Astrocyte of the hippocampus (primary cell): ENCODE measurements around the gene RGL3.
A peak's percentile ranks its signal among the peaks of the same experiment; 100 is the strongest.
"Not testable (repeated sequence)": the region's sequence is repeated elsewhere in the genome, so short reads cannot be mapped to it uniquely, and the experiment has no call there.

Source experiments
- DNase-seq: peaks from one replicate; pipeline ENCODE4 v3.0.0; 2011; ENCODE audit warnings: low read depth, low spot score

RGL3 gene, protein sequence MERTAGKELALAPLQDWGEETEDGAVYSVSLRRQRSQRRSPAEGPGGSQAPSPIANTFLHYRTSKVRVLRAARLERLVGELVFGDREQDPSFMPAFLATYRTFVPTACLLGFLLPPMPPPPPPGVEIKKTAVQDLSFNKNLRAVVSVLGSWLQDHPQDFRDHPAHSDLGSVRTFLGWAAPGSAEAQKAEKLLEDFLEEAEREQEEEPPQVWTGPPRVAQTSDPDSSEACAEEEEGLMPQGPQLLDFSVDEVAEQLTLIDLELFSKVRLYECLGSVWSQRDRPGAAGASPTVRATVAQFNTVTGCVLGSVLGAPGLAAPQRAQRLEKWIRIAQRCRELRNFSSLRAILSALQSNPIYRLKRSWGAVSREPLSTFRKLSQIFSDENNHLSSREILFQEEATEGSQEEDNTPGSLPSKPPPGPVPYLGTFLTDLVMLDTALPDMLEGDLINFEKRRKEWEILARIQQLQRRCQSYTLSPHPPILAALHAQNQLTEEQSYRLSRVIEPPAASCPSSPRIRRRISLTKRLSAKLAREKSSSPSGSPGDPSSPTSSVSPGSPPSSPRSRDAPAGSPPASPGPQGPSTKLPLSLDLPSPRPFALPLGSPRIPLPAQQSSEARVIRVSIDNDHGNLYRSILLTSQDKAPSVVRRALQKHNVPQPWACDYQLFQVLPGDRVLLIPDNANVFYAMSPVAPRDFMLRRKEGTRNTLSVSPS

GRCh38 chr19:11418549-11419506 is at the start of gene RGL3:
Gene RGL3, minus strand, starts transcription at chr19:11419314. Its CDS starts 36 bp downstream, at chr19:11419278.
- peak; percentile 12 for DNase-seq

DNA sequence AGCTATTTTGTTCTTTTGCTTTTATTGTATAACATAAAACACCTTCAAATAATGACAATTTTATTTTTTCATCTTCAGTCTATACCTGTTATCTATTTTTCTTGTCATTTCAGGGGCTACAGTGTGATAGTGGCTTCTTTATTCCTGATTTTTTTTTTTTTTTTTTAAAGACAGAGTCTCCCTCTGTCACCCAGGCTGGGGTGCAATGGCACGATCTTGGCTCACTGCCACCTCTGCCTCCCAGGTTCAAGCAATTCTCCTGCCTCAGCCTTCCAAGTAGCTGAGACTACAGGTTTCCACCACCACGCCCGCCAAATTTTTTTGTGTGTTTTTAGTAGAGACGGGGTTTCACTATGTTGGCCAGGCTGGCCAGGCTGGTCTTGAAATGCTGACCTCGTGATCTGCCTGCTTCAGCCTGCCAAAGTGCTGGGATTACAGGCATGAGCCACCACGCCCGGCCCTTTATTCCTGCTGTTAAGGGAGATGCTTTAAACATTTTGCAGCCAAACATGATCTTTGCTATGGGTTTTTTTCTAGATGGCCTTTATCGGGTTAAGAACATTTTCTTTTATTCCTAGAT is 49.2 kb upstream of the RGL3 start:
- not testable (repeated sequence) for DNase-seq

DNA sequence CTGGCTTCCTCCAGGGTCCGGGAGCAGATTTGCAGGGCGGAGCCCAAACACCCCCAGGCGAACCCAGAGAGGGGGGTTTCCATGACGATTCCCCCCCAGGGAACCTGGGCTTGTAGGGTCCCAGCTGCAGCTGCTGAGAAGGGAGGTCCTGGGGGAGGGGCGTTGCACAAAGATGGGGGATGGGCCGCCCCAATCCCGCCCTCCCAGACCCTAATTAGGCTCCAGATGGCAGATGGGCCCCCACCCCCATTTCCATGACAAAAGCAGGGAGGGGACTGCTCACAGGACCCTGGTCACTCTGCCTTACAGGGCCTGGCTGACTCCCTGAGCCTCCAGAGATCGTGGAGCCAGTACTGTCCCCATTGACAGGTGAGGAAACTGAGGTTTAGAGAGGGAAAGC is 46.5 kb upstream of the RGL3 start:
- no peak for DNase-seq

GRCh38 chr19:11464333-11465265 is 45.5 kb upstream of the RGL3 start:
- DNase-seq, result no peak

GRCh38 chr19:11463391-11463790 is 44.3 kb upstream of the RGL3 start:
- DNase-seq, result no peak

- no peak for DNase-seq
Measured at GRCh38 chr19:11461453-11461852, 42.3 kb upstream of the RGL3 start.

DNA sequence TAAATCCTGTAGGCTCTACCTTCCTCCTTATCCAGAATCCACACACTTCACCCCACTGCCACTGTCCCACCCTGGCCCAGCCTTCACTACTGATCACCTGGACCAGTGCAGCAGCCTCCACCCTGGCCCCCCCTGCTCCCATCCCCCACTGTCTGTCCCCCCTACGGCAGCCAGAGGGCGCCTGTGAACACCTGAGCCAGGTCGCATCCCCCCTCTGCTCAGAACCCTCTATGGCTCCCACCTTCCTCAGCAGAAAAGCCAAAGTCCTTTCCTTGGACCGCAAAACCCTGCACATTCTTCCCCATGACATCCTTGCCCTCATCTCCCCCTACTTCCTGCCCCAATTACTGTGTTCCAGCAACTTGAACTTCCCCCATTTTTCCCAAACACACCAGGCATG is 41.1 kb upstream of the RGL3 start:
- no peak for DNase-seq

- DNase-seq, result not testable (repeated sequence)
Measured at GRCh38 chr19:11458912-11459311, 39.8 kb upstream of the RGL3 start.

DNA sequence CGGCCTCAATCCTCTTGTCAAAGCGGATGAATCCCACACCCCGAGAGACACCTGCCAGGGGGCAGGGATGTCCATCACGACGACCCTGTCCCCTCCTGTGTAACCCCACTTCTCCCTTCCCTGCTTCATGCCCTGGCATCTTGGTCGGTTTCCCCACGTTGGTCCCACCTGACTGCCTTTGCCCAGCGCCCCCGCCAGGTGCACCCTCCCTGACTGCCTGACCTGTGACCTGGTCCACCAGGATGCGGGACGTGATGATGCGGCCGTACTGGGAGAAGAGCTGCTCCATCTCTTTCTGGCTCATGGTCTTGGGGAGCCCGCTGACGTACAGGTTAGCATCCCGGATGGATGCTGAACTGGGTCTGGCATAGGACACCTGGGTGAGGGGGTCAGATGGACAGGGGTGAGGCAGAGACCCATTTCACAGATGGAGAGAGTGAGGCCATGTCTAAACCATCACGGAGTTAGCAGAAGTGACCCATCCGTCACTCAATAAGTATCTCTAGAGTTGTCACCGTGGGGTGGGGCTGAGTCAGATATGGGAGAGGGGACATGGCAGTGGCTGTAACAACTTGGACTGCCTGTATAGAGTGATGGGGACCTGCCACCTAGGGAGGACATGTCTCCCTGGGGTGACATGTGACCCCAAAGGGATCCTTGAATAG is 39.3 kb upstream of the RGL3 start:
- no peak for DNase-seq

DNA sequence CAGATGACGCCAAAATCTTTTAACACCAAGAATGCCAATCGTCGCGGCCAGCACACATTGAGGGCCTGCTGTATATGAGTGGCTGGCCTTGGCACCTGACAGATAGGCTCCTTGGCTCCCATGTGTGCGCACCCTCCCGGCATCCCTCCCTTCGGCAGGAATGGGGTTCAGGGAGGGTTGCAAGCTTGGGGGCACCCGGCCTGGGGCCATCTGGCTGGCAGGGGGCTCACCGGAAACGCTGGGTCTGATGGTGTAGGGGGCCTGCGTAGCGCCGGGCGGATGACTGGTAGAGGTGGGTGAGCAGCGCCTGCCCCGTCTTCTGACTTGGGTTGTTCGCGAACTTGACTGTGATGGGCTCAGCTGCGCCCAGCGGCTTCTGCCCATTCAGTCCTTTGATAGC is 38.7 kb upstream of the RGL3 start:
- DNase-seq, result no peak

DNA sequence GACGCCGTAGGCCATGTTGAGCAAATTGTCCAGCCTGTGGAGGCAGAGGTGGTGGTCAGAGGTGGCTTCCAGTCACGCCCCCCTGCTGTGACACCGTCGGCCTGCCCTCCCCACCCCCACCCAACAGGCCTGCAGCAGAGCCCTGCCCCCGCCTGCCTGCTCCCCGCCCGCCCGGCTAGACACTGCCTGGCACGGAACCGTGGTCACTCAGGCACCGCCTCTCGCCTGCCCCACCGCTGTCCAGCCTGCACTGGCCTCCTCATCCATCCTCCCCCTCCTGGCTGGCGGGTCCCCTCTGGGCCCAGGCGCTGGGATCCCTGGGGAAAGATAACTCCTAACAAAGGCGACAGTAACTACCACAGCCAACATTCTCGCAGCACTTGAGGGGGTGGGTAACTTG is 38.0 kb upstream of the RGL3 start:
- DNase-seq, result no peak

GRCh38 chr19:11456659-11457058 is 37.5 kb upstream of the RGL3 start:
- DNase-seq, result no peak

DNA sequence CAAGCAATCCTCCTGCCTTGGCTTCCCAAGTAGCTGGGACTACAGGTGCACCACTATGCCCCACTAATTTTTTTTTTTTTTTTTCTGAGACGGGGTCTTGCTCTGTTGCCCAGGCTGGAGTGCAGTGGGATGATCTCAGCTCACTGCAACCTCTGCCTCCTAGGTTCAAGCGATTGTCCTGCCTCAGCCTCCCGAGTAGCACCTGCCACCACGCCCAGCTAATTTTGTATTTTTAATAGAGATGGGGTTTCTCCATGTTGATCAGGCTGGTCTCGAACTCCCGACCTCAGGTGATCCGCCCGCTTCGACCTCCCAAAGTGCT is 36.1 kb upstream of the RGL3 start:
- DNase-seq, result not testable (repeated sequence)

GRCh38 chr19:11453468-11454341 is 34.6 kb upstream of the RGL3 start:
- DNase-seq, result no peak

DNA sequence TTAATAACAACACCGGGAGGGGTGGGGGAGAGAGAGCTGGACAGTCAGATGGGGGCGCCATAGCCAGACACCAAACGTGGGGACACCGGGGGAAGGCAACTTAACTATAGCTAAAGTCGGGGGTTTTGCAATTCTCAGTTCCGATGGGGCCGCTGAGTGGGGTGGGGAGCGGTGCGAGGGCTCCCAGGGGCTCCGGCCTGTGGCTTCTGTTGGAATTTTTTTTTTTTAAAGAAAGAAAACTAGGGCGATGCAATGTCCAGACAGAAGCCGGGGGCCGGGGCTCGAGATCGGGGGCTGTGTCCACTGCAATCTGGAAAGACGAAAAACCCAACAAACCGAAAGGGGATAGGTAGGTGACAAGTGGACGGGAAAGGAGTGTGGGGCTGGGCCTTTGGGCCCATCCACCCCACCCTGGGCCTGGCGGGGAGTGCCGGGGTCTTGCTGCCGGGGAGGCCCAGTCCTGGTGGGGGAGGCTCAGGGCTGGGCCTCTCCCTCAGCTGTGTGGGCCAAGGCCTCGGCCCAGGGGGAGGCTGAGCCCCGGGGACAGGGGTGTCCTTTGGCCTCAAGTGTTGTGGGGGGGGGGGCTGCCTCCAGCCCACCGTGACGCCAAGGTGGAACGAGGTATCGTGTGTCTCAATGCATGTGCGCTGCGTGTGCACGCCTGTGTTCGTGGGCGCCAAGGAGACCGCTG is 33.7 kb upstream of the RGL3 start:
- no peak for DNase-seq

- no peak for DNase-seq
Measured at GRCh38 chr19:11451871-11452619, 32.9 kb upstream of the RGL3 start.

DNA sequence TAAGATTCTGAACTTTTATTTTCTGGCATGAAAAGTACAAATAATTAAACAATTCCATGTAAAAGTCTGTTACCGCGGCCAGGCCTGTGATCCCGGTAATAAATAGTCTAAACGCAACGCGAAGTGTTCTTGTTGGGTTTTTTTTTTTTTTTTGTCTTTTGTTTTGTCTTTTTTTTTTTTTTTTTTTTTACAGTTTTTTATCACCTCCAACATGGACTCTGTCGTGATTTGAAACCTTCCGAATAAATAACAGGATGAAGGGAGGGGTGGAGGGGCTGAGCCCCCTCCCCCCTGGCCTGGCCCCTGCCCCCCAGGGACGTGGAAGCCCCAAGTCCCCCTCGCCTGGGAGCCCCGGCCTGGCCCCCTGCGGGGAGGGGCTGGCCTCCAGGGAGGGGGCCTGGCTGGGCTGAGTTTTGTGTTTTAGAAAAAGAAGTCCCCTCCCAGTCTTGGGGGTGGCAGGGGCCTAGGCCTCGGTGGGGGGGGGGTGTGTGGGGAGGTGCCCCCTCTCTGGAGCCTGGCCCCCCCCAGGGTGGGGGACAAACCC is 32.3 kb upstream of the RGL3 start:
- DNase-seq, result no peak
